Stimulated activated CD4-positive, alpha-beta T cell treated with anti-CD3 and anti-CD28 coated beads, Interleukin-4, amount 100 ng/mL, for 4 hours (primary cell): ENCODE measurements around the gene TSC22D1.
"Not testable (repeated sequence)": the region's sequence is repeated elsewhere in the genome, so short reads cannot be mapped to it uniquely, and the experiment has no call there.

Source experiments
- DNase-seq, 2 experiments: peaks; one replicate each; pipeline ENCODE4 v3.0.0-alpha.2; 2020

The TSC22D1 gene

GRCh38 chr13:44575741-44576350, at the start of gene TSC22D1:
TSS of gene TSC22D1 (minus strand) at chr13:44576330. CDS start at chr13:44576074, 256 bp downstream.
- DNase-seq, result peak; percentile 51 to 78

- DNase-seq, result no peak
These were observed 46.6 kb upstream of the TSC22D1 start for GRCh38 chr13:44622708-44623107.

- DNase-seq, result no peak
These were observed 46.1 kb upstream of the TSC22D1 start for GRCh38 chr13:44622261-44622660.

- DNase-seq, result no peak
These were observed 43.9 kb upstream of the TSC22D1 start for GRCh38 chr13:44620057-44620456.

- DNase-seq, result no peak
These were observed 43.5 kb upstream of the TSC22D1 start for GRCh38 chr13:44619651-44620050.

GRCh38 chr13:44618326-44618725, 42.2 kb upstream of the TSC22D1 start:
- no peak for DNase-seq

GRCh38 chr13:44617648-44618047, 41.5 kb upstream of the TSC22D1 start:
- DNase-seq, result no peak

- no peak for DNase-seq
These were observed 33.0 kb upstream of the TSC22D1 start for GRCh38 chr13:44609137-44609536.

- DNase-seq, result no peak
These were observed 29.6 kb upstream of the TSC22D1 start for GRCh38 chr13:44605721-44606120.

GRCh38 chr13:44605275-44605674, 29.1 kb upstream of the TSC22D1 start:
- no peak for DNase-seq

GRCh38 chr13:44601586-44601985, 25.5 kb upstream of the TSC22D1 start:
- DNase-seq, result no peak

GRCh38 chr13:44593861-44594592, 17.9 kb upstream of the TSC22D1 start:
- DNase-seq, result not testable (repeated sequence)

GRCh38 chr13:44592216-44592847, 16.2 kb upstream of the TSC22D1 start:
- no peak for DNase-seq

- DNase-seq, result no peak
These were observed 15.2 kb upstream of the TSC22D1 start for GRCh38 chr13:44591316-44591715.

GRCh38 chr13:44583137-44583536, 7.0 kb upstream of the TSC22D1 start:
- no peak for DNase-seq

GRCh38 chr13:44578067-44578400, 1.9 kb upstream of the TSC22D1 start:
- DNase-seq, result no peak

GRCh38 chr13:44577236-44578066, 1.3 kb upstream of the TSC22D1 start:
- peak; percentile 94 to 96 for DNase-seq

- DNase-seq, result peak; percentile 10 to 32
These were observed 463 bp upstream of the TSC22D1 start for GRCh38 chr13:44576351-44577235.

- no peak for DNase-seq
These were observed 1.1 kb downstream of the TSC22D1 start for GRCh38 chr13:44575035-44575434.

GRCh38 chr13:44574466-44574855, 1.7 kb downstream of the TSC22D1 start:
- peak in 1 of 2 experiments; percentile 8 for DNase-seq

GRCh38 chr13:44573790-44574465, 2.2 kb downstream of the TSC22D1 start:
- DNase-seq, result no peak

- DNase-seq, result no peak
These were observed 3.1 kb downstream of the TSC22D1 start for GRCh38 chr13:44573071-44573470.
